Effector CD4-positive, alpha-beta T cell (primary cell): ENCODE measurements around the gene KLHL17.

Source experiments
- DNase-seq: peaks from one replicate; pipeline ENCODE4 v3.0.0-alpha.2; 2020

Gene KLHL17

GRCh38 chr1:923131-923990 is 37.0 kb upstream of the KLHL17 start, which contains the start of gene SAMD11:
SAMD11 (plus strand) TSS chr1:923923; CDS start chr1:924432, 509 bp downstream.
- DNase-seq: peak; percentile 43

DNA sequence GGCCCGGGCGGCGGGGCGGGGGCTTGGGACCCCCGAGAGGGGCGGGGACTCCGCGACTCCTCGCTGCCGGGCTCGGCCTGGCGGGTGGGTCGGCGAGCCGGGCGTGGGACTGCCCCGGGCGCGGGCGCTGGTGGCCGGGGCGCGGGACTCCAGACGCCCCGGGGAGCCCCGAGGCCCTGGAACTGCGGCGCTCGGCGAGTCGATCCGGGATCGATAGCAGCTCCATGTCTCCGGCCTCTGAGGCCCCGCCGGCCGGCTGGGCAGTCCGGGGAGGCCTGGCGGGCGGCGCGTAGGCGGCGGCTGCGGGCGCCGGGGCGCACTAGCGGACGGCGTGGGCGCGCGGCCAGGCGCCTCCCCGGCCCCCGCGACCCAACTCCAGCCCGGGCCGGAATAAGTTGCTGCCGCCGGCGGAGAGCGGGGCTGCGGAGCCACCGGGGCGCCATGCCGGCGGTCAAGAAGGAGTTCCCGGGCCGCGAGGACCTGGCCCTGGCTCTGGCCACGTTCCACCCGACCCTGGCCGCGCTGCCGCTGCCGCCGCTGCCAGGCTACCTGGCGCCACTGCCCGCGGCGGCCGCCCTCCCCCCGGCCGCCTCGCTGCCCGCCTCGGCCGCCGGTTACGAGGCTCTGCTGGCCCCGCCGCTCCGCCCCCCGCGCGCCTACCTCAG is 36.3 kb upstream of the KLHL17 start:
- no peak for DNase-seq

DNA sequence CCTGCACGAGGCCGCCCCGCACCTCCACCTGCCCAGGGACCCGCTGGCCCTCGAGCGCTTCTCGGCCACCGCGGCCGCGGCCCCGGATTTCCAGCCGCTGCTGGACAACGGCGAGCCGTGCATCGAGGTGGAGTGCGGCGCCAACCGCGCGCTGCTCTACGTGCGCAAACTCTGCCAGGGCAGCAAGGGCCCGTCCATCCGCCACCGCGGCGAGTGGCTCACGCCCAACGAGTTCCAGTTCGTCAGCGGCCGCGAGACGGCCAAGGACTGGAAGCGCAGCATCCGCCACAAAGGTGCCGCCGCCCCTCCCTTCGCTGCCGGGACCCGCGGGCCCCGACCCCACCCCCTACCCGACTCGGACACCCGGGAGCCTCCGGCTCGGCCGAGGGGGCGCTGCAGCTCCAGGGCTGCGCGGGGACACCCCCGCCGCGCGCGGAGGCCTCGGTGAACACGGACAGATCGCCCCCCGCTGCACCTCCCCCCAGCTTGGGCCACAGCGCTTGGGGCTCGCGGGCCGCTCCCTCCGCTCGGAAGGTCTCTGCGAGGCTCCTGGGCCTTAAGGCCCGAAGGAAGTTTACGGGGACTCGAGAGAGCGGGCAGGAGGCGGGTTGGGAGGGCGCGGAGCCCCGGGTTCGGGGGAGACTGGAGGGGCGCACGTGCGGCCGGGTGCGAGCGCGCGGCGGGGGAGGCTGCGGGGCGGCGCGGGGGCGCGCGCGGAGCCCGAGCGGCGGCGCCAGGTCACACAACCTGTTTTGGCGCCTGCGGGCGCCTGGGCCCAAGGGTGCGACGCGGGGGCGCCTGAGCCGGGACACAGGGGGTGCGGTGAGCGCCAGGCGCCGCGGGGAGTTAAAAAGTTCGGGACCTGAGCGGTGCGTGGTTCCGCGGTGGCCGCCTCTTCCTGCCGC is 35.5 kb upstream of the KLHL17 start:
- no peak for DNase-seq

DNA sequence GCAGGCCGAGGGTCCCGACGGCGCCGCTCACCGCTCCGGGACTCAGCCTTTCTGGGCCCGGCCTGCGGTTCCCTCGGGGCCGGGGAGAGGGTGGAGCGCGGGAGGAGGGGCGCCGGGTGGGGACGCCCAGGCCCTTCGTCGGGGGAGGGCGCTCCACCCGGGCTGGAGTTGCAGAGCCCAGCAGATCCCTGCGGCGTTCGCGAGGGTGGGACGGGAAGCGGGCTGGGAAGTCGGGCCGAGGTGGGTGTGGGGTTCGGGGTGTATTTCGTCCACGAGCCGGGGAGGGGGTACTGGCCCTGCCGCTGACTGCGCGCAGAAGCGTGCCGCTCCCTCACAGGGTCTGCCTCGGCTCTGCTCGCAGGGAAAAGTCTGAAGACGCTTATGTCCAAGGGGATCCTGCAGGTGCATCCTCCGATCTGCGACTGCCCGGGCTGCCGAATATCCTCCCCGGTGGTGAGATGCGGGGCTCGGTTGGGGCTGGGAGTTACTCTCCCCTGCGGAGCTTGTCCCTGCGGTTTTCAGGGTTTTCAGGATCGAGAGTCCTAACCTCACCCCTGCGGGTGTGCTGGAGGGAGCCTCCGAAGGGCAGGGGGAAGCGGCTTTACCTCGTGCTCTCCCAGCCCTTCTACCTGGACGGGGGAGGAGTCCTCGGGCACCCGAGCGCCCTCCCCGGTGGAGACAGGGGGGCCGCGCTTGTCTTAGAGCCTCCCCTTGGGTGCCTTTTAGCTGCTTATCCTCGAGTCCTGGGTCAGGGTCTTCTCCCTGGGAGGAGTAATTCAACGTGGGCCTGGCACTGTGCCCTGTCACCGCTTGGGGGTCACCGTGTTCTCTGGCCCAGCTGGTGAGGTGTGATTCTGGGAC is 34.6 kb upstream of the KLHL17 start:
- DNase-seq: no peak

- no peak for DNase-seq
Observed at GRCh38 chr1:927234-927633, 33.1 kb upstream of the KLHL17 start.

DNA sequence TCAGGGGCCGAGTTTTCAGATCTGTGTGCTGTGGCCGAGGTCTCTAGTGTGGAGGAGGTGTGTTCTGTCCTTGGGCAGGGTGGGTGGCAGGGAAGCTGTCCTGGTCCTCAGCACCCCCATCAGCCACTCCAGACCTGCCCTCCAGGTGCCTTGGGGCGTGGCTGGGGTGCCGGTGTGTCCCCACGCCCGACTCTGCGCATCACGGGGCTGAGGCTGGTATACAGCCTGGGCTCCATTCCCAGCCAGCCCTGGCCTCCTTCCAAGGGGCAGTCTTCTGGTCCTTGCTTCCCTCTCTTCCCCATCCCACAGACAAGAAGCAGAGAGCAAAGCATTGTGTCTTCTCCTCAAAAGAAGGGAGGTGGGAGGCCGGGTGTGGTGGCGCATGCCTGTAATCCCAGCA is 32.6 kb upstream of the KLHL17 start:
- no peak for DNase-seq

- no peak for DNase-seq
Observed at GRCh38 chr1:928825-929661, 31.3 kb upstream of the KLHL17 start.

- DNase-seq: no peak
Observed at GRCh38 chr1:929712-930632, 30.4 kb upstream of the KLHL17 start.

DNA sequence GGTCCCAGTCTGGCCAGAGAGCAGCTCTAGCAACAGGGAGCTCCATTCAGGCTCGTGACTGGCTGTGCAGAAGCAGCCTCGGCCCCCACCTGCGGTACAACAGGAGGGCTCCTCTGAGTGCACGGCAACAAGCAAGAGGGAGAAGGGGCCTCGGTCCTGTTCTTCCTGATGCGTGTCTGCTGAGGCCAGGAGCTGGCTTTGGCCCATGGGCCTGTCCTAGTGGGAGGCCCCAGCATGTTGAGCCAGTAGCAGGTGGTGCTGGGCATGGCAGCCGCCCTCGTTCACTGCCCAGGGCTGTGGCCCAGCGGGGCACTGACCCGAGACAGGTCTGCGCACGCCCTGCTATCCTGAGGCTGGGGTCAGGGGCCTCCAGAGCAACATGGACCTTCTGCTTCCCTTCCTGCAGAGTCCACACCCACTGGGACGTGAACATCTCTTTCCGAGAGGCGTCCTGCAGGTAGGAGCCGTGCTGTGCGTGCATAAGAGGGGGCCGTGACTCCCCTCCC is 29.7 kb upstream of the KLHL17 start:
- no peak for DNase-seq

- no peak for DNase-seq
Observed at GRCh38 chr1:931380-932172, 28.8 kb upstream of the KLHL17 start.

DNA sequence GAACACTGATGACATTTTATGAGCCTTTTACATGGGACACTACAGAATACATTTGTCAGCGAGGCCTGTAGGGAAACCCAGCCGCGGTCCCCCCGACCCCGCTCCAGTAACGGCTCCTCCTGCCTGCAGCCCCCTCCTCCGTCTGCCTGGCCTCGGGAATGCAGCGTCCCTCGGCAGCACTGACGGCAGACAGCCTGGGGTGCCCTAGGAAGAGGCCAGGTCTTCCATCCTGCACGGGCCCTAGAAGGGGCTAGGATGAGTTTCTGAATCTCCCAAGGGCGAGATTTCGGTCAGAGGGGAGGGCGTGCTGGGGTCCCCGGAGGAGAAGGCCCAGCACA is 28.2 kb upstream of the KLHL17 start:
- no peak for DNase-seq

- DNase-seq: no peak
Observed at GRCh38 chr1:932776-933602, 27.4 kb upstream of the KLHL17 start.

DNA sequence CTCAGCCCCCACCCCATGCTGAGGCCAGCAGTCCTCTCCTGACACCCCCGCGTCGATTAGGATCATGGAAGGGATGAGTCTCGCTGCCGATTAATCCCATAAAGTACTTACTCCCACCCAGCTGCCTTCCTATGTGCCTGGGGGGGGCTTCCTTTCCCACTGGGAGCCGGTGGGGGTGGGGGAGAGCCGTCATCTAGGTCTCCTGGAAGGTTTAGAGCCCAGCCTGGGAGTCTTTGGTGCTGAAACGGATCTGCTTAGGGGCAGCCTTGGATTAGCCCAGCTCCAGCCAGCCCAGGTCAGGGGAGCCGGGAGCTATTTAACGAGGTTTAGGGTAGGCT is 26.8 kb upstream of the KLHL17 start:
- DNase-seq: no peak

- no peak for DNase-seq
Observed at GRCh38 chr1:934991-935750, 25.2 kb upstream of the KLHL17 start.

DNA sequence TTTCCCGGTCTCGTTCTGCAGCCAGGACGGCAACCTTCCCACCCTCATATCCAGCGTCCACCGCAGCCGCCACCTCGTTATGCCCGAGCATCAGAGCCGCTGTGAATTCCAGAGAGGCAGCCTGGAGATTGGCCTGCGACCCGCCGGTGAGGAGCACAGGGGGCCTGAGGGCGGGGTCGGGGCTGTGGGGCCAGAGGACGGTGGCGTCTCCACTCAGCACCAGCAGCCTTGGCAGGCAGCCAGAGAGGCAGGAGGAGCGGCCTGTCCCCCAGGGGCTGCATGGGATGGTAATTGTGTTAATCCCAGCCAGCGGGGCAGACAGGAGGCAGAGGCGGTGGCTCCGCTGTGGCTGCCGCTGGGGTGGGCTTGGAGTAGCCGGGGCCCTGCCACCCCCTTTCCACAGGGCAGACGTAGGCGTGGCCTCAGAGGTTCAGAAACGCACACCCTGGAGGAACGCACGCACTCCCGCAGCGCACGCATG is 24.6 kb upstream of the KLHL17 start:
- DNase-seq: no peak

- no peak for DNase-seq
Observed at GRCh38 chr1:936348-937264, 23.8 kb upstream of the KLHL17 start.
